ENCODE results near the gene PEDS1.

DNA sequence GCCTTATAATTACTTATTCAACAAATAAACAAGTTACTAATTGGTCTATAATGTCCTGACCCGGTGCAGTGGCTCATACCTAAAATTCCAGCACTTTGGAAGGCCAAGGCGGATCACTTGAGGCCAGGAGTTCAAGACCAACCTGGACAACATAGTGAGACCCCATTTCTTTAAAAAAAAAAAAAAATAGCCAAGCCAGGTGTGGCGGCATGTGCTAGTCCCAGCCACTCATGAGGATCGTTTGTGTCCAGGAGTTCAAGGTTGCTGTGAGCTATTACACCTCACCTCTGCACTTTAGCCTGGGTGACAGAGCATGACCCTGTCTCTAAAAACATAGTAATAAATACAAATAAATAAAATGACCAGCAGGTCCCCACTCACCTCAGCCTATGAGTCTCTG, 30.8 kb downstream of the PEDS1 start:
- TF ChIP-seq, protein P1, sequence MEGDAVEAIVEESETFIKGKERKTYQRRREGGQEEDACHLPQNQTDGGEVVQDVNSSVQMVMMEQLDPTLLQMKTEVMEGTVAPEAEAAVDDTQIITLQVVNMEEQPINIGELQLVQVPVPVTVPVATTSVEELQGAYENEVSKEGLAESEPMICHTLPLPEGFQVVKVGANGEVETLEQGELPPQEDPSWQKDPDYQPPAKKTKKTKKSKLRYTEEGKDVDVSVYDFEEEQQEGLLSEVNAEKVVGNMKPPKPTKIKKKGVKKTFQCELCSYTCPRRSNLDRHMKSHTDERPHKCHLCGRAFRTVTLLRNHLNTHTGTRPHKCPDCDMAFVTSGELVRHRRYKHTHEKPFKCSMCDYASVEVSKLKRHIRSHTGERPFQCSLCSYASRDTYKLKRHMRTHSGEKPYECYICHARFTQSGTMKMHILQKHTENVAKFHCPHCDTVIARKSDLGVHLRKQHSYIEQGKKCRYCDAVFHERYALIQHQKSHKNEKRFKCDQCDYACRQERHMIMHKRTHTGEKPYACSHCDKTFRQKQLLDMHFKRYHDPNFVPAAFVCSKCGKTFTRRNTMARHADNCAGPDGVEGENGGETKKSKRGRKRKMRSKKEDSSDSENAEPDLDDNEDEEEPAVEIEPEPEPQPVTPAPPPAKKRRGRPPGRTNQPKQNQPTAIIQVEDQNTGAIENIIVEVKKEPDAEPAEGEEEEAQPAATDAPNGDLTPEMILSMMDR (IDR thresholded peaks at IDR 0.05): no peak
- TF ChIP-seq POLR2A (IDR thresholded peaks at IDR 0.05): no peak
